Activated CD4-positive, alpha-beta T cell treated with anti-CD3 and anti-CD28 coated beads, Interleukin-2, amount 50 U/mL, for 1 hour (primary cell): ENCODE results near the gene FAM184B.
A peak's percentile ranks its signal among the peaks of the same experiment; 100 is the strongest.
"Not testable (repeated sequence)": the region's sequence is repeated elsewhere in the genome, so short reads cannot be mapped to it uniquely, and the experiment has no call there.

ENCODE experiments used
- DNase-seq: peaks from one replicate; pipeline ENCODE4 v3.0.0-alpha.2; 2020

Gene FAM184B

DNA sequence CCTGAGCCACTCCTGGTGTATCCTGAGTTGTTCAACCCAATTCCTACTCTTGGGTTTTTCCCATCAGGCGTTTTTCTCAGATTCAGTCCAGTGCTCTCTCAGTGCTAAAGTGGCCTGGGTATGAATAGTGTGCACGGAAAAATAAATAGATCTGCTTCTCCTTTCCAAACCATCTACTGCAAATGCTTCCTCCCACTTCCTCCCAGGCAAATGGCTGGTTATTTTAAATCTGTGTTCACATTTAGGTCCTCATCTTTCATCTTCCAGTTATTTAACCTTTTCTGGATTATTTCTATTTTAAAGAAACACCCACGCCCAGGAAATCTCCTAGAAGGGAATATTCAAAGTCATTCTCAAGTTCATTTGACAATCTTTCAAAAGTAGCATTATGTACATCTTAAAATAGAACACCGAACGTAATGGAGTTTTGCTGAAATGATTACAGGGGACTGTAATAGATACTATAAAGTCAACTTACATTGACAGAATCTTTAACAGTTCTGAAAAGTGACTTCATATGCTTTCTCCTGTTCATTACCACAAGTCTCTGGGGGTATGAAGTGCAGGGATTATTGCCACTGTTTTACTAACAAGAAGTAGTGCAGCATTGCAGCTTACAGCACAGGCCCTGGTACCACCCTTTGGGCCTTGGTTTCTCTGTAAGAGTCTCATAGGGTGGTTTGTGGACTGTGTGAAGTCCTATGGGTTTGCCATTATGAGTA lies 100.7 kb downstream of the FAM184B start:
- DNase-seq = no peak

GRCh38 chr4:17670423-17670822 lies 111.0 kb downstream of the FAM184B start:
- no peak for DNase-seq

DNA sequence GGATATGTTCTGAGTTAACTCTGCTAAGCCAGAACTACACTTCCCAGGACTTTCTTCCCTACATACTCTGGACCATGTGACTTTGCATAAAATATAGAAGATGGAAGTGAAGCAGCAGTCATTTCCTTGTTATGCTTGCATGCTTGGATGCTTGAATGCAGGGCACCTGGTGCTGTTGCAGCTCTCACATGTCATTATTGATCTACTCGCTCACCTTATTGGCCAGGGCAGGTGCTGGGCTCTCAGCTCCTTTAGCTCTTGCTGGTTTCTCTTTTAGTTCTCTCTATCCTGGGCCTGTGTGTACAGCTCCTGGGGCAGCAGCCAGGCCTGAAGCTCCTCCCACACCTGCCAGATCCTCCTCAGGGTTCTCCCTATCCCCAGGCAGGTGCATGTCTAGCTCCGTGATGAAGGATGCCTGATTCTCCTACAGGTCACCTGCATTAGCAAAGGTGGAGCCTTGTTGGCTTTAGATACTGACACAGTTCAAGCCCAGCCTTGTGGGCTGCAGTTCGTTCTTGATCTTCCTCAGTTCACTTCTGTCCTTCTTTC lies 113.7 kb downstream of the FAM184B start:
- DNase-seq = no peak

DNA sequence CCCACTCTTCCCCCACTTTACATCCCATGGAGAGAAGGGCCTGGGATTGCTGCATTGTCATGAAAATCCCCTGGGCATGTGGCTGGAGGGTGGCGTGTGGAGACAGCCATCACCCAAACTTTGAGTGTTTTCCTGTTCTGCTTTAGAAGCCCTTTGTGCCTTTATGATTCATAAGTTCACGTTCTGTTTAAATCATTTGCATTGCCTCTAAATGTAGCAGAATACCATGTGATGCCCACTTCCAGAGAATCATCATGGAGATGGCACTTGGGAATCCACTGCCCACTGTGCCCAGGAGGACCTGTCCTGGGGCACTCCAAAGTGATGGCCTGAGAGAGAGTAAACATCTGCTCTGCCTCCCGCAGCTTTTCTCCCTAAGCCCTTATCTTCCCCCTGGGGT lies 114.2 kb downstream of the FAM184B start:
- DNase-seq = no peak

DNA sequence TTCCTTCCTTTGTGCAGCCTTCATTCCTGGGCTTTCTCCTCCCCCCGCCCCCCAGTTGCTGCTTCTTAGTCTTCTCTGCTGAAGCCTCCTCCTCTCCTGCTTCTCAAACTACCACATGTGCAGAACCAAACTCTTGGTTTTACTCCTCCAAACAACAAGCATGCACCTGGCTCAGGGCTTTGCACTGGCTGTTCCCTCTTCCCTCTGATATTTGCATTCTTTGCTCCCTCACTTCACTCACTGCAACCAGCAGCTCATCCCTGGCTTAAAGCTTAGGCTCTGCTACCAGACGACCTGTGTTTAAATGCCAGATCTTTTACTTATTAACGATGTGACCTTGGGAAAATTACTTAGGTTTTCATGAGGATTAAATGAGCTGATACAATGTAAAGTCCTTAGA lies 115.6 kb downstream of the FAM184B start:
- no peak for DNase-seq

- DNase-seq = no peak
Observed at GRCh38 chr4:17665346-17665745, 116.1 kb downstream of the FAM184B start.

- no peak for DNase-seq
Observed at GRCh38 chr4:17664755-17665154, 116.7 kb downstream of the FAM184B start.

DNA sequence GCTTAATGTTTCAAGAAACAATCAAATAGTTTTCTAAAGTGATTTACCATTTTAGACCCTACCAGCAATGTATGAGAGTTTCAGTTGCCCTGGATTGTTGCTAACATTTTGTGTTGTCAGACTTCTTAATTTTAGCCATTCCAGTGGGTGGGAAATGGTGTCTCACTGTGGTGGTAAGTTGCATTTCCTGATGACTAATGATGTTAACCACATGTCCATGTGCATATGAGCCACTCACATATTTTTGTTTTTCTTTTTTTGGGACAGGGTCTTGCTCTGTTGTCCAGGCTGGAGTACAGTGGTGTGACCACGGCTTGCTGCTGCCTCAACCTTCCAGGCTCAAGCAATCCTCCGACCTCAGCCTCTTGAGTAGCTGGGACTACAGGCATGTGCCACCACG lies 118.7 kb downstream of the FAM184B start:
- no peak for DNase-seq

DNA sequence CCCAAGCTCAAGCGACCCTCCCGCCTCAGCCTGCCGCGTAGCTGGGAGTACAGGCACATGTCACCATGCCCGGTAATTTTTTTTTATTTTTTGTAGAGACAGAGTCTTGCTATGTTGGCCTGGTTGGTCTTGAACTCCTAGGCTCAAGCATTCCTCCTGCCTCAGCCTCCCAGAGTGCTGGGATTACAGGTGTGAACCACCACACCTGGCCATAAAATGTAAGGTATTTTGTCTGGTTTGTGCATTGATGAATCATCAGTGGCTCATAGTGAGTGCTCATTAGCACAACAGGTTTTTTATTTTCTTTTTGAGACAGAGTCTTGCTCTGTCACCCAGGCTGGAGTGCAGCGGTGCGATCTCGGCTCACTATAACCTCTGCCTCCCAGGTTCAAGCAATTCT lies 122.2 kb downstream of the FAM184B start:
- DNase-seq = not testable (repeated sequence)

DNA sequence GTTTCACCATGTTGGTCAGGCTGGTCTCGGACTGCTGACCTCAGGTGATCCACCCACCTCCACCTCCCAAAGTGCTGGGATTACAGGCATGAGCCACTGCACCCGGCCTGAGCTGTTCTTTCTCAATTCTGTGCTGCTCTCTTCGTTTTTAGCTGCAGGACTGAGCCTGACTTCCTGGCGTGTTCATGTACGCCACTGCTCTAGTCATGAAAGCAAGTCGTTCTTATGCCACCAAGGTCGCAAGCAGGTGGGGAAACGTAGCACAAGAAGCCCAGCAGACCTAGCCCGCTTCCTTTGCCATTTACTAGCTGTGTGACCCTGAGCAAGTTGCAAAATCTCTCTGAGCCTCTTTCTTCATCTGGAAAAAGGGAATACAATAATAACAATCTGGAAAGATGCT lies 123.6 kb downstream of the FAM184B start:
- DNase-seq = no peak

- DNase-seq = no peak
Observed at GRCh38 chr4:17657090-17657489, 124.3 kb downstream of the FAM184B start.

DNA sequence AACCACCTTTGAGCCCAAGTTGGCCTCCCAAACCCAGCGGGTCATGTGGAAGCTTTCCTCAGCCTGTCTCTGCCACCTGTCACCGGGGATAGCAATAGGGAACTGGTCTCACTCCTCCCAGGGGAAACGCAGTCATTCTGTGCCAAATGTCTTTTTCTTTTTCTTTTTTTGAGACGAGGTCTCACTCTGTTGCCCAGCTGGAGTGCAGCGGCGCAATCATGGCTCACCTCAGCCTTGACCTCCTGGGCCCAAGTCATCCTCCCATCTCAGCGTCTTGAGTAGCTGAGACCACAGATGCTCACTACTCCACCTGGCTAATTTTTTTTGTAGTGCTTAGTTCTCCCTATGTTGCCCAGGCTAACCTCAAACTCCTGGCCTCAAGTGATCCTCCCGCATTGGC lies 126.7 kb downstream of the FAM184B start:
- DNase-seq = no peak

GRCh38 chr4:17650406-17650805 lies 131.0 kb downstream of the FAM184B start:
- DNase-seq = no peak

DNA sequence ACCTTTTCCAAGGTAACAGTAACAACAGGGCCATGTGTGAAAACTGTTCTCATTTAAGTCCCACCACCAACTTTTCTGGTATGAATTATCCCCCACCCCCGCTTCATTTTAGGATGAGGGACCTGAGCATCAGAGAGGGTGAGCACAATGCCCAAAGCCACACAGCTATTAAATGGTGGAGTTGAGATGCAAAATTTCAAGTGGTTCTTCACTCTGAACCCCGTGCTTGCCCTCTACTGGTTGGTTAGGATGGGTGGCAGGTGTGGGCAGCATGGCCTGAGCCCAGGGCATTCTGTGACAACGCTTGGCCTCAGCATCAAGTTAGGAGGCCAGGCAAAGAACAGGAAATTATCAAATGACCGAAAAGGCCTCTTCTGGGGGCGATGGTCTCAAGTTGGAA lies 133.5 kb downstream of the FAM184B start:
- DNase-seq = no peak

DNA sequence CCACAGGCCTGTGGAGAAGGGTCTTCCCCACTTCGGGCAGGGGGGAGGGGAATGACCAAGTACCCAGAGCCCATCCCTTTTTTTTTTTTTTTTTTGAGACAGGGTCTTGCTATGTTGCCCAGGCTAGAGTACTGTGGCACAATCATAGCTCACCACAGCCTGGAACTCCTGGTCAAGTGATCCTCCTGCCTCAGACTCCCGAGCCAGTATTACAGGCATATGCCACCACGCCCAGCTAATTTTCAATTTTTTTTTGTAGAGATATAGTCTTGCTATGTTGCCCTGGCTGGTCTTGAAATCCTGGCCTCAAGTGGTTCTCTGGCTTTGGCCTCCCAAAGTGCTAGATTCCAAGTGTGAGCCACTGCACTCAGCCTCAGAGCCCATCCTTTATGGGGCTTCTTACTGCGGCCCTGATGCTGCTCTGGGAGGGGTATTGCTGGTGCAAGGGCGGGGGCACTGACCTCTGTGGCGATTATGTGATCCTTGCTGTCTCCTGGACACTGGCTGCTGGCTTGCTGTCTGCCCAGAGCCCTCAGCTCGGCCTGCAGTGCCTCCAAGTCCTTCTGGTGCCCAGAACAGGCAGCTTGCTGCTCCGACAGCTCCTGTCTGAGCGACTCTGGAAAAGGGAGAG lies 134.1 kb downstream of the FAM184B start:
- DNase-seq = no peak

DNA sequence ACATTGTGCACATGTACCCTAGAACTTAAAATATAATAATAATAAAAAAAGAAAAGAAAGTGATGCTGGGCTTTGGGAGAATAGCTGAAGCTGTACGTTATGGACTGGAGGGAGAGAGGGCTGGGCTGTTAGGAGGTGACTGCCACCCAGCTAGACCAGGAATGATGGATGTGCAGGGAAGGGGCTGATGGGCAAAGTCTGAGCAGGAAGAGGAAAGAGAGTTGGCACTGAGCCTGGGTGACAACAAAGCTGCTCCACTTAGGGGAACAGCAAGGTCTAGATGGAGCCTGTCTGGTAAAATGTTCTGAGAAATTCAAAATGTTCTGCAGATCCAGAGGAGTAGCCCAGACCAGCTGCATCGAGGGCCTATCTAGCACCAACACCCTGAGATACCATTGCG lies 134.7 kb downstream of the FAM184B start:
- no peak for DNase-seq

DNA sequence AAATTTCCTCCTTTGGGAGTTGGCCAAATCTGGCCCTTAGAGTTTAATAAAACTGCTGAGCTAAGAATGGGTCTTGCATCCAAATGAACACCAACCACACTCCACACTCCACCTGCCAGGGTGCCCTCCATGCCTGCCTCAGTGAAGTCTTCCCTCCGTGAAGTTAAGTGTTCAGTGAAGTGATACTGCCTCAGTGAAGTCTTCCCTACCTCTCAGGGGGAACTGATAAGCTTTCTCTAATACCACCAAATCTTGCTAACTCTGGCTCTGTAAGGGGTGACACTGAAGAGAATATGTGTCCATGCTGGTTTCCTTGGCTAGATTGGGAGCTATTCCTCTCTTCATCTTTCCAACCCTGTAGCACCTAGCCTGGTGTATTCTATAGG lies 139.0 kb downstream of the FAM184B start:
- DNase-seq = no peak

- no peak for DNase-seq
Observed at GRCh38 chr4:17639136-17639535, 142.3 kb downstream of the FAM184B start.

DNA sequence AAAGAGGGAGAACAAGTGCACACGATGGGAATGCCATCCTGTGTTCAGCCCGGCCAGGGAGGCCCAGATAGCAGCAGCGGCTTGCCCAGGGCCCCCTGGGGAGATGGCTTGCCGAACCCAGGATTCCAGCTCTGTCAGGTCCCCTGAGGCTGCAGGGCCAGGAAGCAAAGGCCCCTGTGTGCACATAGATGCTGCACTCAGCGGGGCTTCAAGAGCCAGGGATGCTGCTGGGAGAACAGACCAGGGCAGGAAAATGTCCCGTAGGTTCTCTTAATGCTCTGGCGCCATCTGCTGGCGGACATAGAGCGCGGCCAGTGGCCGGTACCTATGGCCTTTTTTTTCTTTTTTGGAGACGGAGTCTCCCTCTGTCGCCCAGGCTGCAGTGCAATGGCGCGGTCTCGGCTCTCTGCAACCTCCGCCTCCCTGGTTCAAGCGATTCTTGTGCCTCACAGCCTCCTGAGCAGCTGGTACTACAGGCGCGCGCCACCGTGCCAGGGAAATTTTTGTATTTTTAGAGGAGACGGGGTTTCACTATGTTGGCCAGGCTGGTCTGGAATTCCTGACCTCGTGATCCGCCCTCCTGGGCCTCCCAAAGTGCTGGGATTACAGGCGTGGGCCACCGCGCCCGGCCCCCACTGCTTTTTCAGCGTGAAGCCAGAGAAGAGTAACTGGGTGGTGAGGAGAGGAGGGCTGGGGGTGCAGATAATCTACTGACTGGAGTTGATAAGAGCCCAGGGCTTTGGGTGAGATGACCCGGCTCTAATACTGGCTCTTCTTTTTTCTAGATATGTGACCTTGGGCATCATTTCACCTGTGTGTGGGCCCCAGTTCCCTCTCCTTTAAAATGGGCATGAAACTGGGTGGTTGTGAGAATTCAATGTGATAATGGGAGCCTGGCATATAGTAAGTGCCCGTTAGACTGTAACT lies 144.5 kb downstream of the FAM184B start:
- DNase-seq = peak; percentile 72

GRCh38 chr4:17636341-17636695 lies 145.1 kb downstream of the FAM184B start:
- no peak for DNase-seq

- DNase-seq = no peak
Observed at GRCh38 chr4:17635056-17635455, 146.4 kb downstream of the FAM184B start.

- DNase-seq = no peak
Observed at GRCh38 chr4:17633600-17633999, 147.8 kb downstream of the FAM184B start.

- no peak for DNase-seq
Observed at GRCh38 chr4:17630228-17630627, 151.2 kb downstream of the FAM184B start.

DNA sequence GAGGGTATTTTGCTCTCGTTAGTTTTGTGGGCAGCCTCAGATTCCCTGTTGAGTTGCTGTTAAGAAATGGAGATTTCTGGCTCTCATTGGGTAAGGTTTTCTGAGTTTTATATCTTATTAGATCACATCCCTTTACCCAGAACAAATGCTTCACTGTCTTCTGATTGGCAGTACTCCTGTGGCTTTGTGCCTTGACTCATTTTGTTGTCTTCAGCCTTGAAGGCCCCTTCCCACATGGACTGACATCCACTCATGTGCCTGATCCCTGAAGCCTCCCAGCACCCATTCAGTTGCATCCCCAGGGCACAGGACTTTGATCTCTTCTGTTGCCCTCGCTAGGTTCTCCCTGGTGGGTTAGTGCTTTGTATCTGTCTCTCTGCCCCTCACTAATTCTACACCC lies 156.6 kb downstream of the FAM184B start:
- no peak for DNase-seq
